Iris pigment epithelial cell (primary cell): ENCODE results near the gene NKX1-1.
"Not testable (repeated sequence)": the region's sequence is repeated elsewhere in the genome, so short reads cannot be mapped to it uniquely, and the experiment has no call there.

Experiments
- DNase-seq: peaks from one replicate; pipeline ENCODE4 v3.0.0-alpha.2; 2011; ENCODE audit warnings: low read depth

Gene NKX1-1

DNA sequence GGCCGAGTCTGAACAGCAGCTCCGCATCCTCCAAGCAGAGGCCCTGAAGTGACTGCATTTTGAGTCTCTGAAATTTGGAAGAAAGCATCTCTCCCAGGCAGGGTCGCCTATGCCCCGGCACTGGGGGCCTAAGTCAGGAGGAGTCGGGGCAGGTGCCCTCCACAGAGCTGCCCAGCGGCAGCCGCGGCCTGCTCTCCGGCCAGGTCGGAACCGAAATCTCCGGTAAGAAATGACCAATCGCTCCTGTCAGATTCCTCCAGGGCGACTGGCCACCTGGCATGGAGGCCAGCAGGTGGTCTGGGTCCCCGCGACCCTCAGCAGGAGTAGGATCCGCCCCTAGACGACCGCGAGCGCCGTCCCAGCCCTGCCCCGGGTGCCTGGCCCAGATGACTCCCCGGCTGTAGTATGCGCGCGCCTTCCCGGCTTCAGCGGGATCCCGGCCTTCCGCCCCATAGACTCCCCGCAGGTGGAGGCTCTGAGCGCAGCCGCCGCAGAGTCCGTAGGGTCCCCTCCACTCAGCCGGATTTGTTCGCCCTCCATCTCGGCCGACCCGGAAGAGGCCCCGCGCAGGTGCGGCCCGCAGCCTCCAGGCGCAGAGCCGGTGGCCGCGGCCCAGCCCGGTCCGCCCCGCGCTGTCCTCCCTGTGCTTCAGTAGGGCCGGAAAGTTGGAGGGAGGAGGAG, 1.5 kb downstream of the NKX1-1 start:
- no peak for DNase-seq

DNA sequence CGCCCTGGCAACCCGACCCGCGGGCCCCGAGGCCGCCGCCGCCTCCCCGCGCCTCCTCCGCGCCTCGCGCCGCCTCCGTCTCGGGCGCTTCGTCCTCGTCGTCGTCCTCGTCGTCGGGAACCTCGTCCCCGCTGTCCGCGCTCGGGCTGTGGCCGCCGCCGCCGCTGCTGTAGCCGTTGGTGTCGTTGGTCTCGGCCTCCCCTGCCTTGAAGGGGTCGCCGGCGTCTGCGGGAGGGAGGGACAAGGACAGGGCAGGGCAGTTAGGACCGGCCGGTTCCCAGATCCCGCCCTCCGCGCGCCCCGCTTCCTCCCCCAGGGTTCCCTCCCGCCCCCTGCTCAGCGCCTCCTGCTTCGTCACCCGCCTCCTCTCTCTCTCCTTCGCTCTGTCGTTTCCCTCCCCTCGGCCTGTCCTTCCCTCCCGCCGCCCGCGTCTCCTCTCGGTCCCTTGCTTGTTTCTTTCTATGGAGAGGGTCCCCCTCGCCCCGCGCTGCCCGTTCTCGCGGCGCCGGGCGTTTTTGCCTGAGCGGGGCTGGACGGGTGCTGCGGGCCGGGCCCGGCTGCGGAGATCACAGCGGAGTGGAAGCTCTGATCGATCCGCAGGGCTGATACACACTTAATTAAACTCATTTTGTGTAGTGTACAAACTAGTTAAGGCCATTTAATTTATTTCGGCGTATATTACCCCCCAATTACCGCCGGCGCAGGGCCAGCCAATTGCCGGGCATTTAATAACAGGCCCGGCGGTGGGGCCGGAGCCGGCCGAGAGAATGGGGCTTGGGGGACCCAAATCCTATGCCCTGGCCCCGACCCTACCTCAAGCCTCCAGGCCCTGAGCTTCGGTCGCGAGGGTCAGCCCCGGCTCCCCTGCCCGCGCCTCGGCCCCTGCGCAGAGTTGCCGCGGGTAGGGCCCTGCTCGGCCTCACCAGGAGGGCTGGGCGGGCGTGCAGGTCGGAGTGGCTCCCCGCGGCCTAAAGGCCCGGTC, 2.4 kb downstream of the NKX1-1 start:
- no peak for DNase-seq

DNA sequence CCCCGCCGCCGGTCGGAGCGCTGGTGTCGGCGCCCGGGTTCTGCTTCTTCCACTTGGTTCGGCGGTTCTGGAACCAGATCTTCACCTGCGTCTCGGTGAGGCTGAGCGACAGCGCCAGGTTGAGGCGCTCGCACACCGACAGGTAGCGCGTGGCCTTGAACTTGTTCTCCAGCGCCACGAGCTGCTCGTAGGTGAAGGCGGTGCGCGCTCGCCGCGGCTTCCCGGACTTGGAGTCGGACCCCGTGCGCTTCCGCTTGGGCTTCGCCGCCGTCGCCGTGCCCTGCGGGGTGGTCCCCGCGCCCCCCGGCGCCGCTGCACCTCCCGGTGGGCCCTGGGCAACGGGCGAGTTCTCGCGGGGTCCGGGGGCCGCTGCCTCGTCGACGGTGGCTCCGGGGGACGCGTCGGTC, 3.1 kb downstream of the NKX1-1 start:
- no peak for DNase-seq

DNA sequence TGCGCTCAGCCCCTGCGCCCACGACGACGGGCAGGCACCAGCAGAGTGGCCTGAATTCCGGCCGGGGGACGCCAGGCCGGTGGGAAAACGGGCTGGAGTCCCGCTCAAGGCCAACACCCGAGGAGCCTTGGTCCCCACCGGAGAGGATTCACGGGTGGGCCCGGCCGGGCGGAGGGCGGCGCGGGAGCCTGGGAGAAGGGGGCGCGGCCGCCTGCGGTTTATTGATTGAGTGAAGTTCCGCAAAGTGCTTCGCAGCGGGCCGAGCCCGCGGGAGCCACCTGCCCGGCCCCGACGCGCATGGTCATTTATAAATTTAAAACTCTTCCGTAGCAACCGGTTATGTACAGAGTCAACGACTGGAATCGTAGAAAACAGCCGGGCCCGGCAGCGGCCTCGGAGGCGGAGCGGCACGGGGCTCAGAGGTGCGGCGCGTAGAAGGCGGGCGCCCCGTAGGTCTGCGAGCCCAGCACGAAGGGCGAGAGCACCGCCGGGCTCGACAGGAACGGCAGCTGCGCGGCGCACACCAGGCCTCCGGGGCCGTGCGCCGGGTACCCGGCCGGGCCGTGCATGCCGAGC, 3.6 kb downstream of the NKX1-1 start:
- no peak for DNase-seq

- no peak for DNase-seq
These were observed 4.2 kb downstream of the NKX1-1 start for GRCh38 chr4:1402021-1402515.

- DNase-seq = no peak
These were observed 4.7 kb downstream of the NKX1-1 start for GRCh38 chr4:1401409-1402020.

DNA sequence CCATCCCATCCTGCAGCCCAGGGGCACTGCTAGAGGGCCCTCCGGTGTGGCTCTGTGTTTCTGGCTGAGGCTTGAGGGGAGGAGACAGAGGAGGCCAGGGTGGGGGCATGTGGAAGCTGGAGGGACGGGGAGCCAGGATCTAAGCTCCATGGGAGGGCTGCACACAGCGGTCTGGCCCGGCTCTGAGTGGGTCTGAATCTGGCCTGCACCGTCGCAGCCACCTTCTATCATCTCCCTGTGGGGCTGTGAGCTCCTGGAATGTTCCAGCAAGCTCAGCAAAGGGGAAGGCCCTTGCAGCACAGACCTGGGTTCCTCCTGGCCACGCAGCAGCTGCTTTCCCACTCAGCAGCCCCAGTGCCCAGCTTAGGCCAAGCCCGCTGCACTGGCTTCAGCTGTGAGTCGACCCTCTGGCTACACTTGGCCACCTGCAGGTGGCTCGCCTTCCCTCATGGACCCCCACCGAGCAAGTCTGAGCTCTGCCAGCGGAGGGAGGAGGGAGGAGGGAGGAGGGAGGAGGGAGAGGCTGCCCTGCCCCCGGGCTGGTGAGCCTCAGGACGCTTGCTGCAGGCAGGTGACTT, 5.3 kb downstream of the NKX1-1 start:
- DNase-seq = no peak

- no peak for DNase-seq
These were observed 5.9 kb downstream of the NKX1-1 start for GRCh38 chr4:1400191-1400805.

DNA sequence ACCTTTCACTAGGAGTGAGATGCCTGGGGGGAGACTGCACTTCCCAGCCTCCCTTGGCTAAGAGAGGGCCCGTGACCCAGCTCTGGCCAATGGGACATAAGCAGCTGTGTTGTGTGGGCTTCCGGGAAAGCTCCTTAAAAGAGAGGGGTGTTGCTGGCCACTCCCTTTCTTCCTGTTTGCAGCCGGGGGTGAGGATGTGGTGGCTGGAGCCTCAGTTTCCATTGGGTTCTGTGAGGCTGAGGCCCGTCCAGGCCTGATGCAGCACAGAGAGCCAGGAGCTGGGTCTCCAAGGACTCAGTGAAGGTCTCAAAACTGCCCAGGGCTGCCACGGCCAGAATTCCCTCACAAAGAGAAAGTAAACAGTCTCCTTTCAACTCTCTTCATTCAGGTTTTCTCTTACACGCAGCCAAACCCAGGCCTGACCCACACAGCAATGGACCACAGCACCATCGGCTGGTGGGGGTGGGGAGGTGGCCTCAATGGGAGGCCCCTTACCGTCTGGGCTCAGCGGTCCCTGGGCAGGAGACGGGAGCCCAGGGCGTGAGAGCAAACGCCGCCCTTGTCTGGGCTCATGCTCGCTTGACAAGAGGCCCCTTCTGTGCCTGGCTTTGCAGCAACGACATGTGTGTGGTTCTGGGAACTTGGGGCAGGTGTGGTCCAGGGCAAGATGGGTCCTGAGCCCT, 6.6 kb downstream of the NKX1-1 start:
- DNase-seq = no peak

DNA sequence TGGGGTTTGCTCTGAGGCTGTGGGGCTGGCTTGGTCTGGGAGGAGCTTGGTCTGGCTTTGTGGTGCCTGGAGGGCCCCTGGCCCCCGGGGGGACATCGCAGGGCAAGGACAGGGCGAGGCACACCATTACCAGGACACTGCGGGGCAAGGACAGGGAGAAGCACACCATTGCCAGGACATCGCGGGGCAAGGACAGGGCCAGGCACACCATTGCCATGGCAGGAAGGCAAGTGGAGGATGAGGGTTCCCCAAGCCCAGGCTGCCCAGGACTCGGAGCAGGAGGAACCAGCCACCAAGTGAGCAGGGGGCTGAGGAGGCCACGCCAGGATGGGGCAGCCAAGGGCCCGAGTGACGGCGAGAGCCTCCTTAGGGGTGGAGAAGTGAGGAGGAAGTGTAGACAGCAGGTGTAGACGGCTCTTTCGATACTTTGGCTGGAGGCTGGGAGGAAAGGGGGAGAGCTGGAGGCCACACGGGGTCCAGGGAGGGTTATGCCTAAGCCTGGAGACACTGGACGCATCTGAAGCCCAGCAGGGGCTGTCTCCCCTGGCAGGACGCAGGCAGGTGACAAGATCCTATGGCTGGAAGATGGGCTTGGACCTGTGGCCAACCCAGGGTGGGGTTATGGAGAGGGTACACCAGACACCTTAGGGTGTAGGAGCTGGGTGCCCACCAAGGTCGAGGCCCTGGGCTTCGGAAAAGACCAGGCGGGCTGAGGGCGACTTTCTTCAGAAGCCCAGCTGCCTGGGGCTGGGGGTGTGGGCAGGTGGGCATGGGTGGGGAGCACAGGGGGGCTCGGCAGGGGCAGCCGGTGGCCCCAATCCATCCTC, 7.3 kb downstream of the NKX1-1 start:
- no peak for DNase-seq

GRCh38 chr4:1396806-1397455, 9.3 kb downstream of the NKX1-1 start:
- DNase-seq = no peak

DNA sequence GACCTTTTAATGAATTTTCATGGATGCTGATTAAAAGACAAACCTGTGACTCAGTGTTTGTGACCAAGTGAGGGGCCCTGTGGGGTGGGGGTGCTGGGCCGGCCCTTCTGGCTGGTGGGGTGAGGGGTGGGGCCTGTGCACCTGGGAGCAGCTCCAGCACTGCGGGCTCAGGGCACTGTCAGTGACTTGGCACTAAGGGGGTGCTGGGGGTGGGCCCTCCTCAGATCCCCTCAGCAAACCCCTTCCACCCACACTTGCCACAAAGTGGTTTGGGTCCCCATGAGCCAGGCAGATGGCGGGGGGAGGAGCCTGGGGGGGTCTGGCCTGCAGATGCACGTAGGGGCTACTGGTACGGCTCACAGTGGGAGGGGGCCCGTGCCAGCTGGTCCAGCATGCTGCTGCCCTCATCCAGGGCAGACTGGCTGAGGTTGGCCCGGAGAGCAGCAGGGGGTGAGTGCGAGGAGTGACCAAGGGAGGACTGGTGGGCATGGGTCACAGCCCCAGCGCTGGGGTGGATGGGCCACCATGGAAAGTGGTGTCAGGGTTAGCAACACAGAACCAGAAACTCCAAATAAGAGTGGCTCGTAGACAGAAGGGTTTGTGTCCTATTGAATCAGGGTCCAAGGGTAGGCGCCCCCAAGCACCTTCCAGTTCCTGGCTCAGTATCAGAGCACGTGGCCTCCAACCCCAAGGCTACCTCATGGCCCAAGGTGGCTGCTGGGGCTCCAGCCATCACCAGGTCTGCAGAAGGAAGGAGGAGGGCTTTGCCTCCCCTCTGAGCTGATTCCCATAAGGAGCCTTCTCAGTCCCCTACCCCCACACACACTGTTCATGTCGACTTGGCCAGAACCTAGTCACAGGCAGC, 10.1 kb downstream of the NKX1-1 start:
- DNase-seq = no peak

- DNase-seq = not testable (repeated sequence)
These were observed 10.8 kb downstream of the NKX1-1 start for GRCh38 chr4:1395389-1395820.

- DNase-seq = not testable (repeated sequence)
These were observed 11.5 kb downstream of the NKX1-1 start for GRCh38 chr4:1394554-1395388.

DNA sequence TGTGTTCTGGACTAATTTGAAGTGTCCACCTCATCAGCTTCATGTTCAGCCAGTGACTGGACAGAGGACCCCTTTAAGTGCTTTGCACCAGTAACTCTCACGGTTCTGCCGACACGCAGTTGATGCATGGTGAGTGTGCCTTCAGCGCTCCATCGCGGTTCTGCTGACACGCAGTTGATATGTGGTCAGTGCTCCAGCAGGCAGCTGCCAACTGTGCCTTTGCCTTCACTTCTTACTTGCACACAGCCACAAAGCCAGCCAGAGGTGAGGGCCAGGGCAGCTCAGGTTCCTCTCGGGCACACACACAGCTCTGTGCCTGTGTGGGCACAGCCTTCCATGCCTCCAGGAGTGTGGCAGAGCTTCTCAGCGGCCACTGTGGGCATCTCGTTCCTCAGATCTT, 12.4 kb downstream of the NKX1-1 start:
- DNase-seq = no peak

- DNase-seq = not testable (repeated sequence)
These were observed 12.9 kb downstream of the NKX1-1 start for GRCh38 chr4:1393363-1393762.
